AML-193 (cell line): ENCODE data around the gene CCDC178.

ENCODE experiments used
- DNase-seq, 2 experiments: peaks; one replicate each; lab custom pipeline; 2025; lab: John Stamatoyannopoulos, UW

CCDC178 gene

DNA sequence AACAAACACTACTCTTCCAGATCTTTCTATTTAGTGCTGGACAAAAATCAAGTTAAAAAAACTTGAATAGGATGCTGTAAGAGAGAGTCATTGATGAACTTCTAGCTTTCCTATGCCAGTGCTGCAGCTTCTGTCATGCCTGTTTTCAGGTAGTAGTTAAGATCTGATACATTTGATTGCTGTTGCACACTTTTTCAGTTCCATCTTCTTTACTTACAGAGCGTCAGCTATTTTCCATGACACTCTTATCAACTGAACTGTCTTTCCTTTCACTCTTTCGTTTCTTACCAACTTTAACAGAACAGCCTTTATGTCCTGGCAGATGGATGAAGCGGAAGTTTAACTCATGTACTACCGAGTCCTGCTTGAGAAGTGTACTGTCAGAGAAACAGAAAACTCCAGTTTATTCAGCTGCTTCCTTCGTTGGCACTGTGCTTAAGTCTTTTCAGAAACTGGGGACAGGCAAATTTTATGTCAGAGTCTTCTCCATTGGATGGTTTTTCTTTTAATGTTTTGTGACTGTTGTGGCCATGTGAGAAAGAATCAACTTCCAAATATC lies 521.8 kb downstream of the CCDC178 start:
- no peak for DNase-seq

DNA sequence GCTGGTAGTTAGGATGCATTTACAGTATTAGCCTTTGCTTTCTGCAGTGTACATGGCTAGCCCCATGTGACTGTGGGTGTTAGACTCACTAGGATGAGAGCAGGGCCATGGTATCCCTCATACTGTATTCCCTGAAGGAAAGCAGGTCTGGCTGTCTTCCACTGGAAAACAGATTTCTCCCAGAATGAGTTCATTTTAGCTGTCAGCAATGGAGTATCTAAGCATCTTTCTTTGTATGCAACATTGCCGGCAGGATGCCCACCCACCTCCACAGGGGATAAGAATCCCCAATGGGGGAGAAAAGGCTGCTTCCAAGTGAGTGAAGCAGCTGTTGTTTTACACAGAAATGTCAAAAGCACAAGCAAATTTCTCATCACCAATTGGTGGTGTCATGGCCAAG lies 525.0 kb downstream of the CCDC178 start:
- DNase-seq = no peak

DNA sequence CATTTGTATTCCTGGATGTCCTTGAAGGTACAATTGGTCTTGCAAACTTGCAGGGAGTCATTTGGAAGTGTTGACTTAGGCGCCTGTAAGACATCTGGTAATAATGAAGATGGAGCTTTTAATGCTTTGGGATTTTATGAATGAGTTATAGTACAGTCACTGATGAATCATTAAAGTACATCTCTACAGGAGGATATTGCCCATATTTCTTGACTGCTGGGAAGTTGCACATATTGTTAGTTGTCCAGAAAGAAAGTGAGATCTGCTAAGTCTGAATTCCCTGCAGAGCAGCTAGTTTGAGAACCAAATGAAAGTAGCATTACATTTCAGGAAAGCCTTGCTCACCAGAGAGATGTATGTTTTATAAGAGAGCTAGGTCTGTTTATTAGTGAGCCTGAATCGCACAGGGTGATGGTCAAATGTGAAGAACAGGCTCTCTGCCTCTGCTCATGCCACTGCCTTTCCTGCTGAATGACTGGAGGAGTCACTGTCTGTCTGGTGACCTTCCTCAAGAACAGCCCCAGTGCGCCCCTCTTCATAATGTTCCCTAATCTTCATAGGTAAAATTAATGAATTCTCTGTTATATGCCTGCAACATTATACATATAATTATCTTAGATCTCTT lies 528.7 kb downstream of the CCDC178 start:
- no peak for DNase-seq

DNA sequence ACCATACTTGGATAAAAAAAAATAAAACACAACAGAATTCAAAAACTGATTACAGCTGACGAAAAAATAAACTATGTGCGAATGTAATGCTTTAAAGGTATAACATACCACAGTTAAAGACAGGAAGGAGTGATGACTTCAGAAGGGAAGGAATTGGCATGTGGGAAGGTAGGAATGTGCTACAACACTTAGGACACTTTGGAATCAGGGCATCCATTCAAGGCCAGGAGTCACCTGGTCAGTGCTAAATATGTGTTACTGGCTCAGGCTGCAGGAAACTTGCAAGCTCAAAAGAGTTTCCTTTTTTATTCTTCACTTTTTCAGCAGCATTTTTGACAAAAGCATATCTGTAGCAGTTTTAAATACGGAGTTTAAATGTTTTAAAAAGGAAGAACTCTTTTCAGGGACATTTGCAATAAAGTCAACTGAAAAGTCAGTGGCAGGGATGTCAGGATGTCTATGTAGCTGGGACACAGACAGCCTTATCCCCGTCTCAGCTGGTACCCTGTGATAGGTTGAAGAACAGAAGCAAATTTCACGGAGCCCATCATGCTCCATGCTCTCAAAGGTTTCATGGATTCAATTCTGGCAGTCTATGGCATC lies 529.7 kb downstream of the CCDC178 start:
- DNase-seq = no peak

DNA sequence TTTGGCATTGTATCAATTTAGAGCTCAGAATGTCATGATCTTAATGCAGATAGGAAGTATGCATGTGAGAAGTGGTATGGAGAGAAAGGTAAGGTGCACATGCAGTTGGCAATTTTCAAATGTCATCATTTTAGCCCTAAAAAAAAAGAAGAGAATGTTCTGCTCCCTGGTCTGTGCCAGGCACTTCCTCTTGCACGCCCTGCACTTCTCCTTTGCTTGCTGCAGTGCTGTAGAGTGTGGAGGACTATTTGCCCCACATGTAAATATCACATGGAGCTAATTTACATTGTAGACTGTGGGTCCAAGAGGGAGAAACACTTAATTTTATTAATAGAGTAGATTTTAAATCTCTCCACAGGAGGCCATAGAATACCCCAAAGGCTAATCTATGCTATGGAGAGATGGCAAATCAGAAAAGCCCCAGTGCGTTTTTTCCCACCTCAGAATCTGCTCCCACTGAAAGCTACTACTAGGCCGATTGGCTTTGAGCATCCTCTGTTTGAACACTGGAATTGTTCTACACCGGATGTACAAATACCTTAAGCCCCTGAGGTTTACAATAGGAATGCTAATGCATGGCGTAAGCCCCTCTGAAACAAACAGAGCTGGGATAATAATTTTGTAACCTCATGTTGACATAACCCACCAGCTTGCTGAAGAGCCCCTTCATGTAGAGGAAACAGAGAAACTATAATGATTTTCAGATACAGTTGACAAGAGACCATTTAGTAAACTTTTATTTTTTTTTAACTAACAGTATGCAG lies 530.5 kb downstream of the CCDC178 start:
- DNase-seq = no peak

DNA sequence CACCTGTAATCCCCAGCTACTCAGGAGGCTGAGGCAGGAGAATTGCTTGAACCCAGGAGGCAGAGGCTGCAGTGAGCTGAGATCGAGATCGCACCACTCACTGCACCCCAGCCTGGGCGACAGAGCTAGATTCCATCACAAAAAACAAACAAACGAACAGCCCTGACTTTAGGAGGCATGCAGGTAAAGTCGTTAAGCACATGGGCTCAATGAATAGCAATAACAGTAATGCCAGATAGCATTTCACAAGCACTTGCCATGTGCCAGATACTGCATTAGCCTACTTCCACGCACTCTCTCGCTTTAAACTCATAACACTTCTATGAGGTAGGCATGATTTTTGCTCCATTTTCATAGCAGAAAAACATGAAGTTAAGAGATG lies 532.1 kb downstream of the CCDC178 start:
- DNase-seq = no peak

DNA sequence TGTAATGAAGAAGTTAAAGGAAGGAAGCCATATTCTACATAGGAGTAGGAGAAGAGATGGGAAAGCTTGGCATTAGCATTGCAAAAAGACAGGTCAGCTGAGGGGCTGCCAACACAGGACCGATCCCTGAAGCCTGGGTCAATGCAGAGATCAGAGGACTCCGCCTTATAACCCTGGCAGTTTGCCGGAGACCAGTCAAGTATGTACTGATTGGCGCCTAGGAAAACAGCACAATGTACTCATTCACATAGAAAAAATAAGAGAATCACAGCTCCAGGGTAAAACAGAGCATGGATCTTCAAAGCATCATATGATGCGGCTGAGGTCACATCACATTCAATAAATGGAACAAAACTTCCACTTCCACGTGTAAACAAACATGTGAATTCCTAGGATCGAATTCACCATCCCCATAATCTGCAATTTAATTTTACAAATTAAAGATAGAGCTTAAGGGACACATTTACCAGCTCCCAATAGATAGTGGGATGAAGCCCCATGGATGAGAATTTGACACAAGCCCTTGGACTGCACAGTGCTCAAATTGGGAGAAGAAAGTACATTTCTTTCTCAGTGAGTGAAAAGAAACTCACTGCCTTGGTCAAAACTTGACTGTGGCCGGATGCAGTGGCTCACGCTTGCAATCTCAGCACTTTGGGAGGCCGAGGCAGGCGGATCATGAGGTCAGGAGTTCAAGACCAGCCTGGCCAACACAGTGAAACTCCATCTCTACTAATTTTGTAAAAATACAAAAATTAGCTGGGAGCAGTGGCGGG lies 532.7 kb downstream of the CCDC178 start:
- DNase-seq = no peak

DNA sequence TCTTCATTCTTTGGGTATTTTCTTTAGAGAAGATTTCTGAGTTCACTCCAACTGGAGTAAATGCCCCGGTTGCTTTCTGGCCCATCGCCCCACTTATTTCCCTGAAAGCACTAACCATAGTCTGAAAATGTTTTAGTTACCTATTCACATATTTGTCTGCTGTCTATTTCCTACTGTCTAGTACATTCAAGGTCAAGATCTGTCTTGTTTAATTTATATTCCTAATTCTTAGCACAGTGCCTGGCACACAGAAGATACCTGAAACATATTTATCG lies 533.3 kb downstream of the CCDC178 start:
- DNase-seq = no peak

DNA sequence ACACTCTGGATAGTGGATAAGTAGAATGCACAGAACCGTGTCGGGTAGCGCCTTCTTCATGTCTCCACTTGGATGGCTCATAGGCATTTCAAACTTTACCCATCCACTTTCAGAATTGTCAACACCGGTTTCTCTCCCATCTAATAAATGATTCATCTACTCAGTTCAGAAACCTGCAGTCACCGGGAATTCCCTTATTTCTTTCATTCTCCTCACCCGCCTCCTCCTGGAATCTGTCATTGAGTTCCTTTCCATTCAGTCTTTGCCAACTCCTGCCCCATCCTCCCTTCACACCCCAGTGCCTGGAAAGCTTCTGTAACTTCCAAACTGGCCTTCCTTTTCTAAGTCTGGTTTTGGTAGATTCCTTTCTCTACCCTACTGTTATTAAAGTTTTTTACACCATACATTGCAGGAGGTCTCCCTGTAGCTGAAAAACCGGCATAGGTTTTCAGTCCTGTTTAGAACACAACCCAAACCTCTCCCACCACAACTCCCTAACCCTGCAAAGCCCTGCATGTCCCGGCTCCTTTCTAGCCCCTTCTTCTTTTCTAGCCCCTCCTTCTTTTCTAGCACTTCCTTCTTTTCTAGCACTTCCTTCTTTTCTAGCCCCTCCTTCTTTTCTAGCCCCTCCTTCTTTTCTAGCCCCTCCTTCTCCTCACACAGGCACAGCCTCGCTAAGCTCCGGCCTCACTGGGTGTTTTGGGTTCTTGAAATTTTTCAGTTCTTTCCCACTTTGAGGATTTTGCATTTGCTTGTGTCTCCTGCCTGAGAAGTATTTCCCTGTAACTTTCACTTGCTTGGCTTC lies 533.8 kb downstream of the CCDC178 start:
- DNase-seq = no peak

DNA sequence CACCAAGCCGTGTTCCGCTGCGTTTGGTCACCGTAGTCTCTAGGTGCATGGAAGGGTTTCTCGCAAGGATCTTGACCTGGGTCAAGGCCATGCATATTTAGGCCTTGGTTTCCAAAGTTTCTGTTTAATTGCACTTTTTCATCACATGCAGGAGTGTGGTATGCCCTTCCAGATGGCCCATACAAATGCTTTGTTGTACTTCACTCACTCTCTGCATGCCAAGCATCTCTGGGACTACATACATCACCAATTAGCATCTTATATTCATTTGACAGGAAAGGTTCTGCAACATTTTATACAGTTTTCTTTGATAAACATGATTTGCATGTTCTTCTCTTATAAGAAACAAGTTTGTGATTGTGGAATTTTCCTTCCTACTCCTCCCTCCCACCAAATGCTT lies 534.9 kb downstream of the CCDC178 start:
- DNase-seq = no peak

DNA sequence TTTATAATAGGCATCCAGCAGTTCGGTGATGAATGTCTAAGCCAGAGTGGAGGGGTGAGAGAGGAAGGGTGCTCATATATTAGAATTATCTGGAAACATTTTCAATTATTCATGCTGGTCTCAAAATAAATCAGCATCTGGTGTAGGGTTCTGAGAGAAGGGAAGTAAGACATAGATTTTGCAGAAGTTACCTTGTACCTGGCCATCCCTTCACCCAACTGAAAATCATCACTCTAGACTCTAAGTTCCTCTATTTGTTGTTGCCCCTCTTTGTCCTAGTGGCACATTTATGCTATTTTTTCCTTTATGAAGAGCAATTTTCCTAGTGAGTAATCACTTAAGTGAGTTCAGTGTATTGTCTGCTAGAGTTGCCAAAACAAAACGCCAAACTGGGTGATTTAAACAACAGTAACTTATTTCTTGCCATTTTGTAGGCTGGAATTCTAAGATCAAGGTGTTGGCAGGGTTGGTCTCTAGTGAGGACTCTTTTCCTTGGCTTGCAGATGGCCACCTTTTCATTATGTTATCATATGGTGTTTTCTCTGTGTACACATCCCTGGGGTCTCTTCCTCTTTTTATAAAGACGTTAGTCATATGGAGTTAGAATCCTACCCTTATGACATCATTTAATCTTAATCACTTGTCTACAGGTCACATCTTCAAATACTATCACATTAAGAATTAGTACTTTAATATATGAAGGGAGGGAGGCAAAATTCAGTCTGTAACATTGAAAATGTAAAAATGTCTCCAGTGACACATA lies 537.8 kb downstream of the CCDC178 start:
- no peak for DNase-seq

DNA sequence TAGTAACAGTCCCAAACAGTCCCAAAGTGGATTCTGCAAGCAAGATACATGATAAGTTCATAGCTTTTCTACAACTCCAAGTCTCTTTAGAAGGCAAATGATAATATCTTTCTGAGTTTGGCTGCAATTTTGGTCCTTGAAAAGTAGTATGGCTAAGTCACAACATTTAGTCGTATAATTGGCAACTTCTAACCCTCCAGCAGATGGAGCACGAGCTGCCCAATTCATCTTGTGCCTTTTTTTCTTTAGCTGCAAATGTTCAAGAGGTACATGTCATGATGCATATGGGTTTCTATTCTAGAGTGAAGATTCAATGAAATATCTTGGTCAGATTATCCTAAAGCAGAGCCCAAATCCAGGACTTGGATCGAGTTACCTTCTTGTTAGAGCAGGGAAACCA lies 540.7 kb downstream of the CCDC178 start:
- DNase-seq = no peak

DNA sequence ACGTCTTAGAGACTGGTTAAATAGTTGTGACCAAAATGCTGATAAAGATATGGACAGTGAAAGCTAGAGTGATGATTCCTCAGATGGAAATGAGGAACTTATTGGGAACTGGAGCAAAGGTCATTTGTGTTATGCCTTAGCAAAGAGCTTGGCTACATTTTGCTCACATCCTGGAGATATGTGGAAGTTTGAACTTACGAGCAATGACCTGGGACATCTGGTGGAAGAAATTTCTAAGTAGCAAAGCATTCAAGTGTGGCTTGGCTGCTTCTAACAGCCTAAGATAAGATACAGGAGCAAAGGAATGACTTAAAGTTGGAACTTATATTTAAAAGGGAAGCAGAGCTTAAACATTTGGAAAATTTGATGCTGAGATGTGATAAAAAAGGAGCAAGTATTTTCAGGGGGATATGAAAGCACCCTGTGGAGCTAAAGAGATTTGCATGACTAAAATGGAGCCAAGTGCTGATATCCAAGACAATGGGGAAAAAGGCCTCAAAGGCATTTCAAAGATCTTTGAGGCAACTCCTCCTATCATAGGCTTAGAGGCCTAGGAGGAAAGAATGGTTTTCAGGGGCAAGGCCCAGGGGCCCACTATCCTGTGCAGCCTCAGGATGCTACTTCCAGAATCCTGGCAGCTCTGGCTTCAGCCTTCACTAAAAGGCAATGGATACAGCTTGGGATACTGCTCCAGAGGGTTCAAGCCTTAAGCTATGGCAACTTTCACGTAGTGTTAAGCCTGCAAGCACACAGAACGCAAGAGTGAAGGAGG lies 543.6 kb downstream of the CCDC178 start:
- no peak for DNase-seq

DNA sequence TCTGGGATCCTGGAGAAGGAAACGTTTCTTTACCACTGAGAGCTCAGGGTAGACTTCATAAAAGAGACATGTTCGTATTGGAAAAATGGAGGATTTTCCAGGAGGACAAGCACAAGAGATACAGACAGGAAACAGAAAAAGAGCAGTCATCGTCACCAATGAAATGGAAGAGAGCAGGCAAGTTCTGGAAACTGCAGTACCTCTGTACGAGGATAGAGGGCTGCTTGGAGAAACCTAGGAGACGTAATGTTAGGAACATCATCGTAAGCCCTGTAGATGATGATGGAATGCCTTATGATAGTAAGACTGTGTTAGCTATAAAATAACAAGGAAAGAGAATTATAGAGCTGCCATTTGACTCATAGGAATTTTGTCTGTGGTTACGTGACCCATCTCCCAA lies 546.6 kb downstream of the CCDC178 start:
- DNase-seq = no peak

DNA sequence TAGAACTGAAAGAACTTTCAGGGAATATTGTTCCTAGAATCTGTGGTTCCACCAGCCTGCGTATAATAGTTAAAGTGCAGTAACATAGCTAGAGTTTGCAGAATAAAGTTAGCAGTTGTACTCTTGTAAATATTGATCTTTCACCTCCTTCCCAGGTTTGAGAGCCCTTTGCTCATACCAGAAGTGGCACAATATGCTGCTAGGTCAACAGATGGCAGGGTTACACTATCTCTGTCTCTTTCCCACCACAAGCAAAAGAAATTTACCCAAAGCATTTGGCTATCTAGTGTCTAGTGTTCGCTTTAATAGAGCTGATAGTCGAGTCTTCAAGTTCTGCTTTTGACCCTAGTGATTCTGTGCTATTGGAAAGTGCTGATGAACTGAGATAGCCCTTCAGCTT lies 548.7 kb downstream of the CCDC178 start:
- no peak for DNase-seq

DNA sequence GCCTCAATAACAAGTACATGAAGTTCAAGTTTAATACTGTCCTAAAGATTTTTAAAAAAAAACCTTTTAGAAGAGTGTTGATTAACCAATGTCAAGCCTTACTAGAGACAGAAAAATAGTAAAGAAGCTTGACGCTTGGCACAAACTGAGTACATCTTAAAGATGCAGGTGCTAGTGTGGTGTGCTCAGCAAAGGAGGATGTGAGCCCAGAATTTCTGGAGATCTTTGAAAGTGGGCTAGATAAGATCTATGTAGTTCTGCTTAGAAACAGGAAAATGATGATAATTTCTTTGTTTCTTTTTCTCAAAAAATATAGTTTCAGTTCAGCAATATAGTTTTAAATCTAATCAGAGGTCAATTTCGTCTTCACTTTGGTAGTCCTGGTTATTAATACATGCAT lies 549.4 kb downstream of the CCDC178 start:
- DNase-seq = no peak

DNA sequence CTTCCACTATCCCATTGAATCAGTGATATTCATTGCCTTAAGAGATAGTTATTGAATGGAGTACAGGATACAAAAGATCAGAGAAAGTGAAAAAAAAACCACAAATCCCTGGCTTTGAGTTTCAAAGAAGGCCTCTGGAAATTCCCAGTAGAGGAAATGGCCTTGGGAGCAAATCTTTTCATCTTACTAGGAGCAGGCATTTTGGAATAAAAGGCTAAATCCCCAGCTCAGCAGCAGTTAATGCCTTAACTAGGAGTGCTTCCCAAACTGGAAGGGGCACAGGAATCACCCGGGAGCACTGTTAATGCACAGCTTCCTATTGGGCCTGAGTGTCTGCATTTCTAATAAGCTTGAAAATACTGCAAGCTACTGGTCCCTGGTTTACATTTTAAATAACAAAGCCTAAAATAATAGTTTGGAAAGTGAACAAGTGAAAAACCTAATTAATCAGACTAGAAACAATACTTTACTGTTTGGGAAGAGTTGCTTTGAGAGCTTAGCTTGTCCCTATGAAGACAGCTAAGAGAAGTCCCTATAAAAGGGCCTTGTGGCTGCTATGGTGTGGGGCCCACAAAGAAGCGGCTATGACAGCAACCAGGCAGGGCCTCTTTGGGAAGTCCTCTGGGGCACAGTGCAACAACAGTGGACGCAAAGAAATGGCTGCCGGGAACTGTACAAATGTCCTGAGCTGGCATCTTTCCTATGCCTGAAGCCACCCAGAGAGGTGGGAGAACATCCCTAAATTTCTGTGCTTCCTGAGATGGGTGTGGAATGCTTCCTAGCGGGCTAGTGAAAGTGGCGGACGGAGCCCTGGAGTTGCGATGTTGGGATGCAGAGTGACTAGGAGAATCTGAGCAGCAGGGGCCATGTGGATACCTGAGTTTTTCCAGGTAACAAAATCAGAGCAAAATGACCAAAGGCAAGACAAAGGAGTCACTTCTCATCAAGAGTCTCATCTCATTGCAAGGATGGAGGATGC lies 550.6 kb downstream of the CCDC178 start:
- DNase-seq = no peak

DNA sequence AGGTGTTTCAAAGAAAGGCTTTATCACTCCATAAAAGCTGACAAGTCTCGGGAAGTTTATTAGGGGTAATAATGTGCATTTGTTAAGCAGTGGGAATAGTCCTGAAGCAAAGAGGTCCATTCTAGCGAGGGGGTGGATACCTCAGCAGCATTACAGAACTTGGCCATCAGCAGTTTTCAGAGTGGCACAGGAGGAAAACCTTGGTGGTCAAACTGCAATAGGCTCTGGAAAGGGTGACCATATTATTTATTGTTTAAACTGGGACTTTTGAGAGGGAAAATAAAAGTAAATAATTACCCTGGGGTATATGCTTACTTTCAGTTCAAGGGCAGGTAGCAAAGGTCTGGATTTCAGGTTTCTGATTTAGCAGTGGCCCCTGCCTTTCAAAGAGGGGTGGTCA lies 552.2 kb downstream of the CCDC178 start:
- no peak for DNase-seq
